ENCODE measurements around the gene CYP19A1.

DNA sequence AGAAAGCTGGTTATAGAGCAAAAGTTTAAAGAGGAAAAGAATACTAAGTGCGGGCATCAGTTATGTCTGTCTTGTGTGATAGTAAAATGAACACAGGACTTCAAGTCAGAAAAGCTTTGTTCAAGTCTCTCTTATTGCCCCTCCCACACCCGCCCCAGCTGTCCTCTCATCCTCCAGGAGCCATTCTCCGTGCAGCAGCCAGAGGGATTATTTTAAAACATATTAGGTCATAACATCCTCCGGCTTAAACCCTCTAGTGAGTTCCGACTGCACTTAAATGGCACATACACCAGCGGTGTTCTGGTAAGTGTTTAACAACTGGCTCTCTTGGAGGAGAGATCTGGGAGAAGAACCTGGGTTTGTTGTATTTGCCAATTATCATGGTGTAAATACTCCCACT, 138.9 kb downstream of the CYP19A1 start:
- TF ChIP-seq, protein P1, sequence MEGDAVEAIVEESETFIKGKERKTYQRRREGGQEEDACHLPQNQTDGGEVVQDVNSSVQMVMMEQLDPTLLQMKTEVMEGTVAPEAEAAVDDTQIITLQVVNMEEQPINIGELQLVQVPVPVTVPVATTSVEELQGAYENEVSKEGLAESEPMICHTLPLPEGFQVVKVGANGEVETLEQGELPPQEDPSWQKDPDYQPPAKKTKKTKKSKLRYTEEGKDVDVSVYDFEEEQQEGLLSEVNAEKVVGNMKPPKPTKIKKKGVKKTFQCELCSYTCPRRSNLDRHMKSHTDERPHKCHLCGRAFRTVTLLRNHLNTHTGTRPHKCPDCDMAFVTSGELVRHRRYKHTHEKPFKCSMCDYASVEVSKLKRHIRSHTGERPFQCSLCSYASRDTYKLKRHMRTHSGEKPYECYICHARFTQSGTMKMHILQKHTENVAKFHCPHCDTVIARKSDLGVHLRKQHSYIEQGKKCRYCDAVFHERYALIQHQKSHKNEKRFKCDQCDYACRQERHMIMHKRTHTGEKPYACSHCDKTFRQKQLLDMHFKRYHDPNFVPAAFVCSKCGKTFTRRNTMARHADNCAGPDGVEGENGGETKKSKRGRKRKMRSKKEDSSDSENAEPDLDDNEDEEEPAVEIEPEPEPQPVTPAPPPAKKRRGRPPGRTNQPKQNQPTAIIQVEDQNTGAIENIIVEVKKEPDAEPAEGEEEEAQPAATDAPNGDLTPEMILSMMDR (IDR thresholded peaks at IDR 0.05; ENCODE audit: poor library complexity) = no peak
- TF ChIP-seq EZH2 (IDR thresholded peaks at IDR 0.05; ENCODE audit: borderline replicate concordance) = no peak
